HG02943 (cell line): ENCODE data around the gene GALNT5.

Source experiments
- ATAC-seq: cut with Tn5 transposase; IDR thresholded peaks from one replicate; pipeline ENCODE4 v1.9.1; 2021; ENCODE audit warnings: mild to moderate bottlenecking, low read depth, moderate library complexity; ENCODE audit not compliant: unreplicated experiment

The GALNT5 gene

DNA sequence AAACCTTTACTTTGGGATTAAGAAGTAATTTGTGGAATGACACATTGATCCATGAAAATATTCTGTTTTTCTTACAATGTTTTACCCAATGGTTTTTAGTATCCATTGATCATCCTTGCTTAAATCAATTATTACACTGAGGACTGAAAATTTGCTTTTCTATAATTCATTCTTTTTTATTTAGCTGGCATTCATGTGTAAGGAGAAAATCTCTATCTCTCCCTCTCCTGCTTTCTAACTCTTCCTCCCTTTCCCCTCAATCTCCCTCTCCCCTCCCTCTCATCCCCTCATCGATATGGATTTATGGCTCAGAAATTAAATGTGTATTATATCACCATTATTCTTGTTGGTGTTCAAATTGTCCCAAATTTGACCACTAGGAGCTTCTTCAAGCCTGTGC, 29.7 kb downstream of the GALNT5 start:
- no peak for ATAC-seq

DNA sequence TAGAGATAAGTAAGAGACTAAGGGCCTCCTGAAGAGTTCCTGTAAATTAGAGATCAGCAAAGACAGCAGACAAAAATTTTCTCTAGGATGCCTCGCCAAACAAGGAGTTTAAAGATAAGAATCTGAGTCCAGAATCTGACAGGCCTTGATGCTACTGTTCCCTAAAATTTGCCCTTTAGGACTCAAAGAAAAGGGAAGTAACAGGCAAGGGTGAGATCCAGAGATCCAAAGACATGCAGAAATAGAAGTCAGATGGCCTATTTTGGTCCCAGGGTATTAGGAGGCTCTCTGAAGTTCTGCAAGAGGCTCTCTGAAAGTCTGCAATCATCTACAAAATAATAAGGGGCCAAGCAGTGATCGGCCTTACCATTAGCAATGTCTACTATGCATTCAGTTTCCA, 33.0 kb downstream of the GALNT5 start:
- ATAC-seq: no peak

DNA sequence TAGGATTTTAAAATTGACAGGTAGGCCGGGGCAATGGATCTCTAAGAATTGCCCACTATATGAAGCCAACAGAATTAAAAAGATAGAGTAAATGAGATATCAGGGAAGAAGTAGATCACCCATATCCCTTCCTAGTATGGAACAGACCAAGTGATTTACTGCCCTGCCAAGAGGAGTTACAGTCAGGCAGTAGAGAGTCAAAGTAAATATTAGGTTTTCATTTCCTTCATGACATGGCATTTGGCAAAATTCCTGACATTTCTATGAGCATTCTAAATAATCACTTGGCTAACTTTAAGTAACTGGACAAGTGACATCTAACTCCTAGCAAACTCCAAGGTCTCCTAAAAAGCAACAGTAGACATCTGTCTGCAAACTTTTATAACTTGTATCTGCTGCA, 33.5 kb downstream of the GALNT5 start:
- no peak for ATAC-seq

DNA sequence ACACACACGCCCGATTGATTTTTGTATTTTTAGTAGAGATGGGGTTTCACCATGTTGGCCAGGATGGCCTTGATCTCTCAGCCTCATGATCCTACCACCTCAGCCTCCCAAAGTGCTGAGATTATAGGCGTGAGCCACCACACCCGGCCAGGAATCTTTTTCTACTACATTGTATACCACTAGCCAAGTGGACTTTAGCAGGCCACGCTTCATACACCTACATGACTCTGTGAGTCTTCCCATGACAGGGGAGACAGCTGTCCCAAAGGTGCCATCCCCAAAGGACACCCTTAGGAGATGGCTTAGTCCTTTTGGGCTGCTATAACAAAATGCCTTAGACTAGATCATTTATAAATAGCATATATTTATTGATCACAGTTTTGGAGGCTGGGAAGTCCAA, 35.3 kb downstream of the GALNT5 start:
- ATAC-seq: no peak

DNA sequence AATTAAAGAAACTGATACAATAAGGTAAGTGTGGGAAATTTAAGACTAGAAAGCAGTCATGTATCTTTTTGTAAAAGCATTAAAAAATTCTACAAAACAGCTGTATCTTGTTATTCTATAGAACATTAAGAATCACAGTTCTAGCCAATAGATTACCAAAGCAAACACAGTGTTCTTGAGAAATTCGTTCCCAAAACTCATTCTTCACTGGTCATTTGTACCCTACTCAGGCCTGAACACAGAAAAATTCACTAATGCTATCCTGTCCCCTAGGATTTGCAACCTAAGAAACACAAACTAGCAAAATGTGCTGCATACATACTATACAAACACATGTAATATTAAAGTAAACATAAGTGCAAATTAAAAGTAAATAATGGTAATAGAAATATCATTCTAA, 39.0 kb downstream of the GALNT5 start:
- no peak for ATAC-seq

DNA sequence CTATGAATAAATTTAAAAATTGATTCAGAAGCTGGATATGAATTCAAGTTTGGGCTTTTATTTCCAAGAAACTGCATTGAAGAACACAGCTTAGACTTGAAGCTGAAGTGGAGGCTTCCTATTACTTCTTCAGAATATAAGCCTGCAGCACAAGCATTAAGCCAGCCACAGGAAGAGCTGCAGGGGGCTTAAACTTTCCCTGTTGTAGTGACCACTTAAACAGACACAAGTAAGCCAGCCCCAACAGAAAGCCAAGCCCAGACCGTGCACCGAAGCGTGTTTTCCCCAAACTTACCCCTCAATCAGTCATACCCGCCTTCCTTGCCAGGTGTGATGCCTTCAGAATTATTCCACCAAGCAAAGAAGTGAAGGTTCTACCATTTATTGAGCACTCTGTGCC, 39.5 kb downstream of the GALNT5 start:
- no peak for ATAC-seq

DNA sequence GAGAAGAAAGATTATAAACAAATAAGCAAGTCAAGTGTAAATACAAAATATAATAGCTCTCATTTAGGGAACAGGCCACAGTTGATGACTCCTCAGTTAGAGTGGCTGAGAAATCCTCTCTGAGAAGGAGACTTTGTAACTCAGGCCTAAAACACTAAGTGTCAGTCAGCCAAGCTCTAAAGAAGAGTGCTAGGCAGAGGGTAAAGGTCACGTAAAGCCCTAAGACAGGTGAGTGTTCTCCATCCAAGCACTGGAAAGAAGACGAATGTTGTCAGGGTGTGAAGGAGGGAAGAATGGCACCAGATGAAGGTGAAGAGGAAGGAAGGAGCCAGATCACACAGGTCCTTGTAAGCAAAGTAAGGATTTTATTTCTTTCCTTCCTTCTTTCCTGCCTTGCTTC, 43.8 kb downstream of the GALNT5 start:
- ATAC-seq: no peak

DNA sequence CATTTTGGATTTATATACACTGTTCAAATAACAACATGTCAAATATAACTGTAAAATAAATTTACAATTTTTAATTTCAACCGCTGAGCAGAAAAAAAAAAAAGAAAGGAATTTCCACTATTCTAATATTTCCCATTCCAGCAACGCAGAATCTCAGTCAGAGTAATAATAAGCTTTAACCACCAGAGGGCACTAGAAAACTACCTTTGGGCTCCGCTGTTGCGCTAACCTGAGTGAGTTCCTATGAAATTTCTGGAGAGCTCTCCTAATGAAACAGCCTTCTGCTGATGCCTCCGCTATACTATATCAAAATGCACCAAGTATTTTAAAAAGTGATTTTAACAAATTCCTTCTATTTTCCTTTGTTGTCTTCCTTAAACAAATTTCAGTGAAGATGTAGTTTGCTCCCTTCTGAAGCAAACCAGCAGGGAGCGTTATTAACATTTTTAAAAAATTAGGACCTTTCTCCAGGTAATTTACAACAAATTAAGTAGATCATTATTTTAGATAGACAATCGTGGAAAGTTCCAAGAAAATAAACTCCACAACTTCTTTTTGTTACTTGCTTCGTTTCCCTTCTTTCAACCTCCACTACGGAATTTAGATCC, 45.1 kb downstream of the GALNT5 start:
- peak; percentile 73 for ATAC-seq

DNA sequence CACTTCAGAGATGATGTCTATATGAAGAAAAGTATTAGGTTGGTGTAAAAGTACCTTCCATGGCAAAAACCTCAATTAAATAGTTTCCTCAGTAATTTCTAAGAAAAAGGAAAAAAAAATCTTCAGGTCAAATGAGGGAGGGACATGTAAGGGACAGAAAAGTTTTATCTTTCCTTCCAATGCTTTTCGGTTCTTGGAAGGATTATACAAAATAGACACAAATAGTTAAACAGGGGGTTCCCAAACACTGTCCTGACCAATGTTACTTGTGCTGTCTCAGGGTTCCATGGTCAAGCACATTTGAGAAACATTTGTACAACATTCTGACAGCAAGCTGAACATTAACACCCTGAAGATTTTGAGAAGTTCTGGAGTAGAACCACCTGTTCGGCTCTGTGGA, 46.1 kb downstream of the GALNT5 start:
- no peak for ATAC-seq

DNA sequence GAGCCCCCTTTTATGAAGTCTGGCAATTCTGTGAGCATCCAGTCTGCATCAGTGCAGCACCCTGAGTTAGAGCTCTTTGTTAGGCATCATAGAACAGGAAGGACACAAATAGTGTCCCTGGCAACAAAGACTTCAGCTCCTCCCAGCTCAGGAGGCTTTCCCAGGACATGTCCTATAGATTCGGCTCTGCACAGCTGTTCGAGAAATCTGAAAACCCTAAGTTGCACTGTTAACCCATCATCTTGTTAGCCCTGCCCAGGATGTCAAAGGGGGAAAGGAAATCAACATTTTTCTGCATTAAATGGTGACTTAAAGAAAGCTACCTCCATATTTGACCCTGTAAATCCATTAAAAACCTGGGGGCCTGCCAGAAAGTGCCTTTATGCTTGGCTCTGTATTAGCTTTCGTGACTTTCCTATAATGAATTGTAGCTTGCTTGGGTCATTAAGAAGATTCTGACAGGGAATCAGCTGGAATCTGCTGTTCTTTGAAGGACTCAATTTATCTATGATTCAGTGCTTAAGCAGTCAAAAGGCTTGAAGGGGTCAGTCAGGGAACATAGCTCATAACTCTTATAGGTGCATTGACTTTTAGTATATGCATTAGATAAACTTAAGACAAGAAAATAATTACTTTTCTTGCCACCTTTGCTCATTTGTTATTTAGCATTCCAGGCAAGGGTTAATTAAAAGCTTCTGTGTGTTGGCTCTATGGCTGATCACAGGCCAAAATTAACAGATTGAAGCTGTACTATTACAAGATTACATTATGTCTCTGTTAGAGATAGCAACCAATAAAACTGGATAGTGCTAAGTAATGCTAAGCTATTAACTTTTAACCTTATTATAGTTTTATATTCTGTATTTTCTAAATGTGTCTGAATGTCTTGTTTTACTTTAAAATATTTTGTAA, 47.6 kb downstream of the GALNT5 start:
- ATAC-seq: no peak

DNA sequence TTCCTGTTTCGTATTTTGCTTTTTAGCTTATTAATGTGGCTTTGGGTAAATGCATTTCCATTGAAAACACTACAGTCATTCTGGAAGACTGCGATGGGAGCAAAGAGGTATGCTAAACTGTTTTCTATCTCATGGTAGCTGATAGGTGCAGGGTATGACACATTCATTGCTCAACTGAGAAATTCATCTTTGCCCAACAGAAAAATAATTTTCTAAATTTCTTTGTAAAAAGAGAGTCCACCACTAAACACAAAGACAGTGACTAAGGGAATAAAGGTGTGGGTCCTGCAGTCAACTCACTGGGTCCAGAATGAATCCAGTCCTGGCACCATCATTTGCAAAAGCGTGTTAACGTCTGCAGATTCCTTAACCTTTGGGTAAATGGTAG, 48.2 kb downstream of the GALNT5 start:
- no peak for ATAC-seq

DNA sequence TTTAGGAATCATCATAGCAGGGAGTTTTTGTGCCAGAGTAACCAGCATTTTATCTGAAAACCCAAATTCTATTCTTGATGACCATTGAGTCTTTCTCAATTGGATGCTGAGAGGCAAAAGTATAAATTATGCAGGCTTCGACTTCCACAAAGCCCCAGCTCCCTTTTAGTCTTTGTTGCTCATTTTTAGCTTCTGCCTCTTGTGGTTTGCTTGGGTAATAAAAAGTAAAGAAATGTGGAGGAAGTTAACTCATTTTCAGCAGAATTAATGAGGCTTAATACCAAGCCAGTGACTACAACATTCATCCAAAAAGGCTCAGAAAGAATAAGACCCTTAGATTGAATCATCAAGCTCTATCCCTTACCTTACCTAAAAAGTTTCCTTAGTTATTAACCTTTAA, 49.5 kb downstream of the GALNT5 start:
- no peak for ATAC-seq

DNA sequence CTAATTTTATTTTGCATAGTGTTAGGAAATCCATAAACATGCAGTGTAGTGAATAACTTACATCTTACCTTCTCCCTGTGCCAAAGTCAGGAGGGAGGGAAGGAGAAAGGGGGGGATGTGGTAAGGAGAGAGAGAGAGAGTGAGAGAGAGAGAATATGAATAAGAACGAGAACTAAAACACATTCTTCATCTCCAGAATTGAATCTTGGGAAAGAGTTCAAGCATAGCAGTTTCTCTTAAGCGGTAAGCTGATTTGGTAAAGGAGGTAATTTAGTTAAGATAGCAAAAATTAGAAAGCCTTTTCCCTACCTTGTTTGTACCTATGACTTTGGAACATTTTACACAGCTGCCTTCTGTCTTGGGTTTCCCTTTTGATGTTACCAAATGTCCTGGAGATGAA, 52.4 kb downstream of the GALNT5 start:
- no peak for ATAC-seq

DNA sequence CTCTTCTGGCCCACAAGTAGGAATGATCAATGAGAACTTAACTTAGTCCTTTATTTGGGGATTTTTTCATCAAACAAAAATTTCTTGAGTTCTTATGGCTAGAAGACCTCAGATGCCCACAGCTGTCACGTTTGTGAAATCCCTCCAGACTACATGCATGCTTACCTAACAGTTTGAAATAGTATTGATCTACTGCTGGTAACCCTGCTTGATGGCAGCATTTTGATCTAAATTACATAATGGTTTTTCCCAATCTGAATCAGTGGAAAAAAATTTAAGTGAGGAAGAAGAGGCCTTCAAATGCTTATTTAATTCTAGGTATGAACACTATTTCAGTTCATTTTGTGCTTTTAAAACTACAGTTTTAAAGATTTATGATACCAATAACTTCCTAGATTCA, 54.2 kb downstream of the GALNT5 start:
- no peak for ATAC-seq

DNA sequence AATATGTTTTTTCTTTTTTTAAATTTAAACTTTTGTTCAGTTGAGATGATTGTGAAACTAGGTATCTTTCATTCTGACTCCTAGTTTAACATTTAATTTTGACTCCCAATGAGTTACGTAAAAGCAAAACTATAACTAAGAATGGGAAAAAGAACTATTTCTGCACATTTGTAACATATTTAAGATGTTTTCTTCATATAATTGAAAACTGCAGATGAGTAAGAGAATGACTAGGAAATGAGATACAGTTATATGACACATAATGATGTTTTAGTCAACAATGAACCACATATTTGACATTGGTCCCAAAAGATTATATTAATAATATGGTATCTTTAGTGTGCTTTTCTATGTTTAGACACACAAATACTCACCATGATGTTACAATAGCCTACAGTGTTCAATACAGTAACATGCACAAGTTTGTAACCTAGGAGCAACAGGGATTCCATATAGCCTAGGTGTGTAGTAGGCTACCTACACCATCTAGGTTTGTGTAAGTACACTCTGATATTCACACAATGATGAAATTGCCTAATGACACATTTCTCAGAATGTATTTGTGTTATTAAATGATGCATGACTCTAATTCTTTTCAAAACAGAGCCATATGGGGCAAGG, 55.5 kb downstream of the GALNT5 start:
- no peak for ATAC-seq

DNA sequence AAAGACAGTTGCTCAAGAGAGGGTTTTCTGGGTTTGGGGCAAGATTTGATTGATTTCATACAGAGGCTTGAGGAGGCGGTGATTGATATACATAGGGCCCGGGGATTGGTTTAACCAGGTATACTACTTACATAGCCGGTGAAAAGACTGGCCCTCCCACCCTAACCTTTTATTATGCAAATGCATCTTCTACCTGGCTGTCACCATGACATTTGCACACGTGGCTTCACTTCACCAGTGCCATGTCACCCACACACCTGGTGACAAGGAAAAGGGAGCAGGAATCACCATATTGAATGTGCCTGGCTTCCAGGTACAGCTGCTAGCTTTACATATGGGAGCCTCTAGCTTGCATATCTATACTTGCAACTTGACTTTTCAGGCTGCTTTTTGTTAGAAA, 58.4 kb downstream of the GALNT5 start:
- ATAC-seq: no peak

DNA sequence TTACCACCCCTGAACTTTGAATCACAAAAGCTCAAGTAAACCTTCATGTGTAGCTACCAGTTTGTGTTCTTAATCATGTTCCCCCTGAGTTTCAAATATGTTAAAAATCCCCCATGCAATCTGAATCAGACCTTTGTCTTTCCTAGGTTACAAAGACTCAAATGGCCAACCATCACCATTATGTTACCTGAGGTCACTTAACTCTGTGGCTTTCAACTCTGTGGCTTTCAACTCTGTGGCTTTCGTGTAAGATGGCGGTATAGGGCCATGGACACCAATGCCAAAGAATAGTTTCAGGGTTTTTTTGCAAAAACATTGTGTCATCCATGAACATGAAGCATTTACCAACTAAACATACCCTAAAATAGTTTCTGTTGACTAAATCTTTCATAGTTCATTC, 61.4 kb downstream of the GALNT5 start:
- ATAC-seq: no peak

DNA sequence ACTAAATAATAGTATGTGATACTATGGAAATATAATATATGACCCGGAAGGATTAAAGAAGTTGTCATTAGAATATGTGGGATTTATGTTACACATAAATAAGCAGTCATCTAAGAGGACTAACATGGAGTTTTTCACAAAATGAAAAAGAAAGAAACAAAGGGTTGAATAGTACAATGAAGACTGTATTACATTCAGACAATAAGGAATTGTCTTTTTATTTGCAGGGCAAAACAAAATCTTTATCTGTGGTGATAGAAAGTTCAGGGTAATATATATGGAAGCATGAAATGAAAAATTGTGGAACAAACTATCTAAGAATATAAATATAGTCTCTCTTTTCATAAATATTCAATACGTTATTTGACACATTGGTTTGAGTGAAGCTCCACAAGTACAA, 62.3 kb downstream of the GALNT5 start:
- no peak for ATAC-seq

DNA sequence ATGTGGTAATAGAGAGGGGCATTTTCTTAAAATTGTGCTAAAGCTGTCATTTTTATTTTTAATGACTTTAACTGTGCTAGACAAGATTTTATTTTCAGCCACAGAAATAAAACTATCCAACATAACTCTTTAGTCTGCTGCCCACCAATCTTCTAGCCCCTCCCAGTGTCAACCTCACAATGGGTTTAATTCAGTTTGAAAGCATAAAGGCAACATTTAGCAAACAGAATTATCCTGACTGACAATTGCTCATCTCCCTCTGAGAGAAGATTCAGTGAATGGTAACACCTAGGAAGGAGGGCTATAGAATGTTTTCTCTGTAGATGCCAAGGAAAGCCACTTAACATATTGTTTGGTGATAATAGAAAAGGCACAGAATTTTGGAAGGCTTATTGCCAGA, 62.9 kb downstream of the GALNT5 start:
- ATAC-seq: no peak

DNA sequence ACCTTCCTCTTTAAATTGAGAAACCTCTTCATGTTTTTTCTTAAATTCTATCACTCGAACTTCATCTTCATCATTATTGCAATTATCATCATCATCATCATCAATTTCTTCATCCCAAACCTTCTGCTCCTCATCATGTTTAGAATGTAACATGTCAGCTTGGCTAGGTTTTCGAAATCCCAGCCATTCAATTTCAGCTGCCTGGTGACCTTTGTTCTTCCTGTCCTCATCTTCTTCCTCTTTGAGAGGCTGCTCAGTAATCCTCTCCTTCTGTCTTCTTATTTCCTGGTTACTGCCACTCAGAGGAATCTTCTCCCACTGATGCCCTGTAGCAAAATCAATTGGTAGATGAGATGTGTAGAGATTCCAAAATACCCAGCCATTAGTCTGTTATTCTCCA, 64.0 kb downstream of the GALNT5 start:
- no peak for ATAC-seq

DNA sequence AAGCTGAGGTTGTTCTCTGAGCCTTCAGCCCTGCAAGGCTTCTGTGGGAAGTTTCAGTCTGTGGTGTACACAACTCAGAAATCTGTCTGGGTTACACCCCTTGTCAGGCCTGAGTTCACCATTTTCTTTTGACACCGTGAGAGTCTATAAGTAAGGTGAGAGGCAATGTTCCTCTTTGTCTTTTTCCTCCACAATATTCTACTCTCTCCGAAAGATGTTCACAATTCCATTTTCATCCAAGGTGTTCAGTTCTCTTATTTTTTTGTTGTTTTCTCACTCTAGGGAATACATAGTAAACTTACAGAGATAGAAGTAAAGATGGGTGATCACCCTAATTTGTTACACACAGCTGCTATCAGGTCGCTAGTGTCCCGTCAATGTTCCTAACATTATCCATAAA, 64.9 kb downstream of the GALNT5 start:
- no peak for ATAC-seq

DNA sequence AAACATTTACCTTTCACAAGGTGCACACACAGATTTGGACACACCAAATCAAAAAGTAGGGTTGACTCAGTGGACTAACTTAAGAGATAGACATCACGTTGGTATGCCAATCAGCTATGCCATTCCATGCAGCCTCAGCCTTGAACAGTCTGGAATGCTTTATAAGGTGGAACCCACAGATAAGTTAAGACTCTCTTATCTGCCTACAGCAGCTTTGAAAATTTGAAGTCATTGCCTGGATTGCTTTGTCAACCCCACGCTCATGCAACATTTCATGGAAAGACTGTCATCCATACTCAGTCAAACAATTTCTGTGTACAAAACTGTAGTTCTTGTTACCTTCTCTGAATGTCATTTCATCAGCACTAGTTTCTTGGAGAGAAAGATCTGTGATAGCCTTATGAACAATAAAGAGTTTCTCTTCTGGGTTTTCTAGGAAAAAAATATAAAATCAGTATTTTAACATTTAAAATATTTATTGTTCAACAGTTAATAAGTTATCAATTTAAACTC, 66.9 kb downstream of the GALNT5 start:
- no peak for ATAC-seq
